HUES6 (cell line): ENCODE results near the gene DPYSL5.
A peak's percentile ranks its signal among the peaks of the same experiment; 100 is the strongest.

ENCODE experiments used
- H3K27ac ChIP-seq: 2 replicates; pipeline ENCODE4 v1.7.0; 2013; ENCODE audit warnings: low read depth, mild to moderate bottlenecking, low read length, inconsistent platforms
- H3K27me3 ChIP-seq: 2 replicates; pipeline ENCODE4 v1.6.1; 2013; ENCODE audit warnings: low read length; ENCODE audit not compliant: control insufficient read depth, insufficient read depth
- H3K36me3 ChIP-seq: 2 replicates; pipeline ENCODE4 v1.6.1; 2013; ENCODE audit warnings: low read length; ENCODE audit not compliant: control insufficient read depth, insufficient read depth
- H3K4me1 ChIP-seq: 2 replicates; pipeline ENCODE4 v1.6.1; 2013; ENCODE audit warnings: low read length; ENCODE audit not compliant: control insufficient read depth, insufficient read depth
- H3K4me3 ChIP-seq: 2 replicates; pipeline ENCODE4 v1.5.1; 2013; ENCODE audit warnings: low read depth, low read length
- H3K9ac ChIP-seq: one replicate; pipeline ENCODE4 v1.6.1; 2013; ENCODE audit warnings: mild to moderate bottlenecking, low read length
- H3K9me3 ChIP-seq: 2 replicates; pipeline ENCODE4 v1.6.1; 2013; ENCODE audit warnings: low read depth, low read length; ENCODE audit not compliant: control insufficient read depth, insufficient read depth

DPYSL5 gene

DNA sequence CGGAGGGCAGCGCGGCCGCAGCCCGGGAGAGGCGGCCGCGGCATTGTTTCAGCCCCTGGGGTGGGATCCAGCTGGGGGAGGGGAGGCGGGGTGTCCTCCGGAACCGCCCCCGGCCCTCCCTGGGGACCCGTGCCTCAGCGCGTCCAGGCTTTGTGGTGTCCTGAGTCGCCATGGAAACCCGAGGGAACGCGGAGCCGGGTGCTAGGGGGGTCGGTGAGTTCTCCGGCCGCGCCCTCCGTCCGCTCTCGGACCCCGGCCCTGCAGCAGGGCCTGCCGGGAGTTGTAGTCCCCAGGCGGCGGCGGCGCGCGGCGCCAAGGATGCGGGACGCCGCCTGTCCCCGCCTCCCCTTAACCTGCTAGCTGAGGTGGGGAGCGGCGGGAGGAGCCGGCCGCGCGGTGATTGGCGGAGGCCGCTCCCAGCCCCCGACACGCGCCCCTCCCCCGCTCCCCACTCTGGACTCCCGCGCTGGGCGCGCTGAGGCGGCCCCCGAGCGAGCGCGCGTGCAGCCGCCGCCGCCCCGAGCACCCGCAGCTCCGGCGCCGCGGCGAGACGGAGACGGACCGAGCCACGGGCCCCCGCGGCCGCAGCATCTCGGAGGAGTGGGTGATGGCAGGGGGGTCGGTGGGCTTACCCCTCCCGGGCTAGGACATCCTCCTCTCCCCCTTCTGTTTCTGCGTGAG lies at the start of gene DPYSL5:
Gene DPYSL5, plus strand, starts transcription at position 478 of the 681 bp plus-strand sequence. CDS start 50,368 bp downstream, outside the sequence.
- Histone ChIP-seq H3K4me3 (peak within 1 kb of the TSS; percentile 76), H3K27ac (no peak within 1 kb of the TSS), H3K27me3 (peaks cover 84% of the 10 kb centered on the region), H3K9ac (no peak within 1 kb of the TSS), H3K9me3 (no peaks in the 10 kb centered on the region), H3K4me1 (peaks cover 3% of the 10 kb centered on the region; the same call in 1 of the 2 replicates), H3K36me3 (no peaks in the 10 kb centered on the region)

DNA sequence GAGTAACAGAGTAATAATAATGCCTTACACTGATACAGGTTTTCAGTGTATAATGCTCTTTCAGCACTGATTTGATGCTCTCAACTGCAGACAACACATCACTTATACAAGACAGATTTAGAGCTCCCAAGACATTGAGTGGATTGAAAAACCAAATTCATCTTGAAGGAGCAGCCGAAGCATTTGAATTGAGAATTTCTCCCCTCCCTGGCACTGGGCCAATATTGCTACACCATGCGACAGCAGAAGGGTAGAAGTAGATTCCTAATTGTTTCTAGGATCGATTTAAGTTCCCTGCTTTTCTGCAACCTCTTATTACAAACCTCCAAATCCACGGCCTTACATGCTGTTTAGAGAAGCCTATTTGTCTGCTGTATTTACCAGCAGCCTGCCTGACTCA lies 46.6 kb upstream of the DPYSL5 start:
- Histone ChIP-seq H3K27me3 (no peaks in the 10 kb centered on the region), H3K4me3 (no peak overlapping the region), H3K4me1 (no peaks in the 10 kb centered on the region), H3K9ac (no peak overlapping the region), H3K36me3 (peaks cover 35% of the 10 kb centered on the region), H3K9me3 (no peaks in the 10 kb centered on the region), H3K27ac (no peak overlapping the region)

DNA sequence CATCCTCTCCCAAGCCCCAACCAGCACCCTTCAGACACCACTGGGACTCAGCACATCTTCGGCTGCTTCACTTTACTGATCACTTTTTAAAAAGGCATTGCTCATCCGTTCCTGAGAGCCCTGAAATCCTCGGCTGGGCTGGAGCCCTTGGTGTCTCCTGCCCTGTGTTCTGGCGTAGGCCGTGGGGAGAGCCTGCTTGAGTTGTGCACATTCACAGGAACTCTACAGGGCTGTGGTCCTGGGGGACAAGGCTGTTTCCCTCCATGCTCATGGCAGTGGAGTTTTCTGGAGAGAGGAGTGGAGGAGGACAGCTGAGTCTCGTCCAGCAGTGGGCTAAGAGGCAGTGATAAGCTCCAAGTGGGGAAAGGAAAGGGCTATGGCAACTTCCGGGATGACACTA lies 46.1 kb upstream of the DPYSL5 start:
- Histone ChIP-seq H3K4me1 (no peaks in the 10 kb centered on the region), H3K4me3 (no peak overlapping the region), H3K9me3 (no peaks in the 10 kb centered on the region), H3K9ac (no peak overlapping the region), H3K36me3 (peaks cover 30% of the 10 kb centered on the region), H3K27ac (no peak overlapping the region), H3K27me3 (no peaks in the 10 kb centered on the region)

GRCh38 chr2:26805241-26805676 lies 42.7 kb upstream of the DPYSL5 start:
- no peaks in the 10 kb centered on the region for H3K27me3 ChIP-seq
- H3K9ac ChIP-seq: no peak overlapping the region
- H3K9me3 ChIP-seq: no peaks in the 10 kb centered on the region
- no peaks in the 10 kb centered on the region for H3K4me1 ChIP-seq
- peaks cover 12% of the 10 kb centered on the region for H3K36me3 ChIP-seq
- H3K4me3 ChIP-seq: no peak overlapping the region
- H3K27ac ChIP-seq: no peak overlapping the region

GRCh38 chr2:26807788-26808460 lies 40.0 kb upstream of the DPYSL5 start:
- no peak overlapping the region for H3K27ac ChIP-seq
- H3K4me3 ChIP-seq: no peak overlapping the region
- H3K9me3 ChIP-seq: no peaks in the 10 kb centered on the region
- H3K9ac ChIP-seq: no peak overlapping the region
- no peaks in the 10 kb centered on the region for H3K4me1 ChIP-seq
- no peaks in the 10 kb centered on the region for H3K36me3 ChIP-seq
- H3K27me3 ChIP-seq: no peaks in the 10 kb centered on the region

GRCh38 chr2:26809211-26809610 lies 38.7 kb upstream of the DPYSL5 start:
- Histone ChIP-seq H3K27me3 (no peaks in the 10 kb centered on the region), H3K9me3 (no peaks in the 10 kb centered on the region), H3K4me3 (no peak overlapping the region), H3K9ac (no peak overlapping the region), H3K27ac (no peak overlapping the region), H3K4me1 (no peaks in the 10 kb centered on the region), H3K36me3 (no peaks in the 10 kb centered on the region)

DNA sequence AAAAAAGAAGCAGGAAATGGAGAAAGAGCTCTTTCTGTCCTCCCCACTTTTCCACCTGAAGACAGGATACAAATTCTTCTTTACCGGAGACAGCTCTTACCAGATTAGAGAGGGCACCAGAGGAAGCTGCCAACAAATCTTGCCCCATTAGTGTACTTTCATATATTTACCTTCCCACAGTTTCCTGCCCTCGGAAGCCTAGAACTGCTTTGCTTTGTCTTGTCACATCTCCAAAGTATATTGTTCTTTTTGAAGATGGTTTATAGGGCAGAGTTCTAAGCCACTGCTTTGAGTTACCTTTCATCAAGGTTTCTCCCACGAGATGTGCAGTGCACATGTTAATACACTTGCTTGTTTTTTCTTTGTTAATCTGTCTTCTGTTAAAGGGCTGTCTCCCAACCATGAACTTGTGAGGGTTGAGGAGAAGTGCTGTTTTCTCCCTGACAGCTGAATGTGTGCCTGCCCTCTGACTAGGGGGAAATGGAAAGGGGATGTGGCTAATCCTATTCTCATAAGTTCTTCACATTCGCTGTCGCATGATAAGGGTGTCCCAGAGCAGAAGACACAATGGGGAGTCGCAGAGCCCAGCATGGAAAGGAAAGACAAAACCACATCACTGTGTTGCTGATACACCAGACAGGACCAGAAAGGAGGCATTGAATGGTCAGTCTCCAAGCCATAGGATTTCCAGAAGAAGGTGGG lies 37.9 kb upstream of the DPYSL5 start:
- H3K4me3 ChIP-seq: no peak overlapping the region
- peaks cover 2% of the 10 kb centered on the region; the same call in 1 of the 2 replicates for H3K9me3 ChIP-seq
- no peak overlapping the region for H3K27ac ChIP-seq
- H3K9ac ChIP-seq: no peak overlapping the region
- H3K36me3 ChIP-seq: no peaks in the 10 kb centered on the region
- H3K4me1 ChIP-seq: no peaks in the 10 kb centered on the region
- no peaks in the 10 kb centered on the region for H3K27me3 ChIP-seq

GRCh38 chr2:26811261-26811660 lies 36.7 kb upstream of the DPYSL5 start:
- Histone ChIP-seq H3K36me3 (no peaks in the 10 kb centered on the region), H3K27ac (no peak overlapping the region), H3K9me3 (peaks cover 2% of the 10 kb centered on the region; the same call in 1 of the 2 replicates), H3K4me3 (no peak overlapping the region), H3K27me3 (no peaks in the 10 kb centered on the region), H3K4me1 (no peaks in the 10 kb centered on the region), H3K9ac (no peak overlapping the region)

GRCh38 chr2:26811791-26812694 lies 35.9 kb upstream of the DPYSL5 start:
- H3K9ac ChIP-seq: no peak overlapping the region
- no peak overlapping the region for H3K27ac ChIP-seq
- H3K9me3 ChIP-seq: peaks cover 2% of the 10 kb centered on the region; the same call in 1 of the 2 replicates
- H3K27me3 ChIP-seq: no peaks in the 10 kb centered on the region
- no peaks in the 10 kb centered on the region for H3K4me1 ChIP-seq
- H3K4me3 ChIP-seq: no peak overlapping the region
- H3K36me3 ChIP-seq: no peaks in the 10 kb centered on the region

DNA sequence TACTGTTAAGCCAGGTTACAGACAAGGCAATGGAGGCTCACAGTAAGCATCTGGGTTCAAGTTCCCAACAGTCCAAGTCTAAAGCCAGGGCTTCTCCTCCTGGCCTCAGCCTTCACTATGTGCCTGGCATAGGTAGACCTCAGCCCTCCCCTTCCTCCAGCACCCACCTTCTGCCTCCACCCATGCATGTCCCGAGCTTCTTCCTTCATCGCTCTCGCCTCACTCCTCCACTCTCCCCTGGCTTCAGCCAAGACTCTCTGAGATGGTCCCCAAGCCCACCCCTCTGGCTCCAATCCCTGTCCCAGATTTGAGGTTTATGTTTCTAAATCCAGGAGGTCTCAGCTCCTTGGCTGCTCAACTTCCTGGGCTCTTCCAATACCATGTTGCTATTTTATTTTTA lies 35.2 kb upstream of the DPYSL5 start:
- Histone ChIP-seq H3K4me3 (no peak overlapping the region), H3K4me1 (no peaks in the 10 kb centered on the region), H3K36me3 (no peaks in the 10 kb centered on the region), H3K9me3 (peaks cover 2% of the 10 kb centered on the region; the same call in 1 of the 2 replicates), H3K27me3 (no peaks in the 10 kb centered on the region), H3K9ac (no peak overlapping the region), H3K27ac (no peak overlapping the region)
